Activated naive CD8-positive, alpha-beta T cell (primary cell): ENCODE results near the gene ATXN10.

Experiments
- H3K27ac Mint-ChIP-seq: one replicate; pipeline ENCODE4 v1.8.0; 2021; ENCODE audit warnings: mixed read lengths
- H3K27me3 Mint-ChIP-seq: one replicate; pipeline ENCODE4 v1.8.0; 2021; ENCODE audit warnings: mixed read lengths
- H3K36me3 Mint-ChIP-seq: one replicate; pipeline ENCODE4 v1.8.0; 2021; ENCODE audit warnings: mixed read lengths
- H3K4me1 Mint-ChIP-seq: one replicate; pipeline ENCODE4 v1.8.0; 2021; ENCODE audit warnings: low read depth, mixed read lengths
- H3K4me3 Mint-ChIP-seq: one replicate; pipeline ENCODE4 v1.8.0; 2021; ENCODE audit warnings: mild to moderate bottlenecking, mixed read lengths
- H3K9me3 Mint-ChIP-seq: one replicate; pipeline ENCODE4 v1.8.0; 2021; ENCODE audit warnings: low read depth, mixed read lengths

The ATXN10 gene

GRCh38 chr22:45892681-45893461 is 221.2 kb downstream of the ATXN10 start:
- no peak overlapping the region for H3K4me3 Mint-ChIP-seq
- H3K9me3 Mint-ChIP-seq = no peaks in the 10 kb centered on the region
- H3K36me3 Mint-ChIP-seq = no peaks in the 10 kb centered on the region
- H3K4me1 Mint-ChIP-seq = no peaks in the 10 kb centered on the region
- peaks cover 5% of the 10 kb centered on the region for H3K27me3 Mint-ChIP-seq
- H3K27ac Mint-ChIP-seq = no peak overlapping the region

GRCh38 chr22:45893516-45893915 is 221.9 kb downstream of the ATXN10 start:
- Mint-ChIP-seq H3K9me3 (no peaks in the 10 kb centered on the region), H3K4me1 (no peaks in the 10 kb centered on the region), H3K27ac (no peak overlapping the region), H3K27me3 (peaks cover 3% of the 10 kb centered on the region), H3K4me3 (no peak overlapping the region), H3K36me3 (no peaks in the 10 kb centered on the region)
